Central memory CD4-positive, alpha-beta T cell (primary cell): ENCODE results near the gene CELF4.

Experiments
- DNase-seq: peaks from one replicate; pipeline ENCODE4 v3.0.0; 2022

The CELF4 gene

GRCh38 chr18:37274309-37275236 lies 291.0 kb downstream of the CELF4 start:
- DNase-seq, result no peak

GRCh38 chr18:37272841-37273240 lies 292.8 kb downstream of the CELF4 start:
- no peak for DNase-seq

GRCh38 chr18:37272226-37272625 lies 293.4 kb downstream of the CELF4 start:
- DNase-seq, result no peak

GRCh38 chr18:37270666-37271052 lies 294.9 kb downstream of the CELF4 start:
- DNase-seq, result no peak

- no peak for DNase-seq
Observed at GRCh38 chr18:37270038-37270665, 295.4 kb downstream of the CELF4 start.

GRCh38 chr18:37266290-37266689 lies 299.3 kb downstream of the CELF4 start:
- DNase-seq, result no peak

- DNase-seq, result no peak
Observed at GRCh38 chr18:37265382-37265781, 300.2 kb downstream of the CELF4 start.

- no peak for DNase-seq
Observed at GRCh38 chr18:37264956-37265355, 300.6 kb downstream of the CELF4 start.

- DNase-seq, result no peak
Observed at GRCh38 chr18:37261988-37262387, 303.6 kb downstream of the CELF4 start.

GRCh38 chr18:37261246-37261840 lies 304.3 kb downstream of the CELF4 start:
- no peak for DNase-seq

- no peak for DNase-seq
Observed at GRCh38 chr18:37260367-37261093, 305.1 kb downstream of the CELF4 start.

- no peak for DNase-seq
Observed at GRCh38 chr18:37259711-37260110, 305.9 kb downstream of the CELF4 start.

GRCh38 chr18:37258819-37259218 lies 306.8 kb downstream of the CELF4 start:
- no peak for DNase-seq

GRCh38 chr18:37258131-37258530 lies 307.5 kb downstream of the CELF4 start:
- DNase-seq, result no peak

GRCh38 chr18:37254973-37255372 lies 310.6 kb downstream of the CELF4 start:
- DNase-seq, result no peak

- DNase-seq, result no peak
Observed at GRCh38 chr18:37254236-37254754, 311.3 kb downstream of the CELF4 start.

- no peak for DNase-seq
Observed at GRCh38 chr18:37253394-37254235, 312.0 kb downstream of the CELF4 start.

GRCh38 chr18:37252854-37253393 lies 312.7 kb downstream of the CELF4 start:
- DNase-seq, result no peak

- DNase-seq, result no peak
Observed at GRCh38 chr18:37252342-37252741, 313.3 kb downstream of the CELF4 start.

- DNase-seq, result no peak
Observed at GRCh38 chr18:37251679-37252078, 313.9 kb downstream of the CELF4 start.

GRCh38 chr18:37249895-37250618 lies 315.5 kb downstream of the CELF4 start:
- DNase-seq, result no peak
